Measurements from ENCODE around the gene SPACDR.

Gene SPACDR

DNA sequence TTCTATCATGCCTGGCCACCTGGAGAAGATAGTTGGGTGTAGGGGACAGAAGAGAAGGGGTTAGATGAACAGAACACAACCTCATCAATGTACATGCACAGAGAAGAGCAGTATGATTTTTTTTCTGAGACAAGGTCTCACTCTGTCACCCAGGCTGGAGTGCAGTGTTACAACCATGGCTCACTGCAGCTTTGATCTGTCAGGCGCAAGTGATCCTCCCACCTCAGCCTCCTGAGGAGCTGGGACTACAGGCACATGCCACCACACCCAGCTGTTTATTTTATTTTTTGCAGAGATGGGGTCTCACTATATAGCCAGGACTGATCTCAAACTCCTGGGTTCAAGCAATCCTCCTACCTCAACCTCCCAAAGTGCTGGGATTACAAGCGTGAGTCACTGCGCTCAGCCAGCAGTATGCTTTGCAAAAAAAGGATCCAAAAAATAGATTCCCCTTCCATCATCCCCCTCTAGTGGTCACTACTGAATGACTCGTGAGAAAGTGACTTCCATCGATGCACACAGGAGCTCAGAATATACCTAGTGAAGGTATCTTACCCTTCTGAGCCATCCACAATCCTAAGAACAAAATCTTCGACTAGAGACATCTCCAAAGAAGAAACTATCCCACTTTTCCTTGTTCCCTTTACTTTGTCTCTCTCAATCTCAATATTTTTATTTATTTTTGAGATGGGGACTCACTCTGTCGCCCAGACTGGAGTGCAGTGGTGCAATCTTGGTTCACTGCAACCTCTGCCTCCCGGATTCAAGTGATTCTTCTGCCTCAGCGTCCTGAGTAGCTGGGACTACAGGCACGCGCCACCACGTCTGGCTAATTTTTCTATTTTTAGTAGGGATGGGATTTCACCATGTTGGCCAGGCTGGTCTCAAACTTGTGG, 56.5 kb downstream of the SPACDR start:
- peak; percentile 49 to 77 for DNase-seq

GRCh38 chr7:100406767-100407166, 57.3 kb downstream of the SPACDR start:
- DNase-seq: no peak
